ENCODE data around the gene TEAD3.
"Not testable (repeated sequence)": the region's sequence is repeated elsewhere in the genome, so short reads cannot be mapped to it uniquely, and the experiment has no call there.

DNA sequence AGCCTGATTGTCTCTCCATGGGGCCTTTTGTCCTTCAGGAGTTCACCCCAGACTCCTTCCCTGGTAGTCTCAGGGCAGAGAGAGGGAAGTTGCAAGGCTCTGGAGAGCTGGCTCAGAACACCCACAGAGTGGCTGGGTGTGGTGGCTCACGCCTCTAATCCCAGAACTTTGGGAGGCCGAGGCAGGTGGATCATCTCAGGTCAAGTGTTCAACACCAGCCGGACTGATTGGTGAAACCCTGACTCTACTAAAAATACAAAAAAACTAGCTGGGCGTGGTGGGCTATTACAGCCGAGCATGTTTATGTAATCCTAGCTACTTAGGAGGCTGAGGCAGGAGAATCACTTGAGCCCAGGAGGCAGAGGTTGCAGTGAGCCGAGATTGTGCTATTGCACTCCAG is 39.0 kb upstream of the TEAD3 start:
- TF ChIP-seq, protein P1, sequence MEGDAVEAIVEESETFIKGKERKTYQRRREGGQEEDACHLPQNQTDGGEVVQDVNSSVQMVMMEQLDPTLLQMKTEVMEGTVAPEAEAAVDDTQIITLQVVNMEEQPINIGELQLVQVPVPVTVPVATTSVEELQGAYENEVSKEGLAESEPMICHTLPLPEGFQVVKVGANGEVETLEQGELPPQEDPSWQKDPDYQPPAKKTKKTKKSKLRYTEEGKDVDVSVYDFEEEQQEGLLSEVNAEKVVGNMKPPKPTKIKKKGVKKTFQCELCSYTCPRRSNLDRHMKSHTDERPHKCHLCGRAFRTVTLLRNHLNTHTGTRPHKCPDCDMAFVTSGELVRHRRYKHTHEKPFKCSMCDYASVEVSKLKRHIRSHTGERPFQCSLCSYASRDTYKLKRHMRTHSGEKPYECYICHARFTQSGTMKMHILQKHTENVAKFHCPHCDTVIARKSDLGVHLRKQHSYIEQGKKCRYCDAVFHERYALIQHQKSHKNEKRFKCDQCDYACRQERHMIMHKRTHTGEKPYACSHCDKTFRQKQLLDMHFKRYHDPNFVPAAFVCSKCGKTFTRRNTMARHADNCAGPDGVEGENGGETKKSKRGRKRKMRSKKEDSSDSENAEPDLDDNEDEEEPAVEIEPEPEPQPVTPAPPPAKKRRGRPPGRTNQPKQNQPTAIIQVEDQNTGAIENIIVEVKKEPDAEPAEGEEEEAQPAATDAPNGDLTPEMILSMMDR (IDR thresholded peaks at IDR 0.05), result not testable (repeated sequence)
- not testable (repeated sequence) for TF ChIP-seq POLR2A (IDR thresholded peaks at IDR 0.05)
